Endothelial cell of umbilical vein (primary cell): Measurements from ENCODE around the gene MYH9.

Experiments used
- CTCF ChIP-seq, 2 donors: IDR thresholded peaks; 1 replicate in 1 of 2; 2 replicates in 1 of 2; pipeline ENCODE4 v1.5.1; 2011; ENCODE audit warnings: low read length in 2 of 2, mild to moderate bottlenecking in 2 of 2, moderate library complexity in 2 of 2, control low read depth in 1 of 2, inconsistent platforms in 1 of 2, low read depth in 1 of 2; ENCODE audit not compliant: insufficient read depth in 1 of 2; ENCODE audit errors: extremely low read depth in 1 of 2
- EZH2 ChIP-seq: IDR thresholded peaks from 2 replicates; pipeline ENCODE4 v1.6.1; 2012; ENCODE audit warnings: borderline replicate concordance, low read depth, mild to moderate bottlenecking, moderate library complexity, low read length, inconsistent platforms; ENCODE audit not compliant: severe bottlenecking
- POLR2A ChIP-seq: IDR thresholded peaks from 2 replicates; pipeline ENCODE4 v1.6.1; 2012; ENCODE audit warnings: low read depth, mild to moderate bottlenecking, control low read depth, low read length
- POLR2AphosphoS5 ChIP-seq: IDR thresholded peaks from 2 replicates; pipeline ENCODE4 v1.6.1; 2012; ENCODE audit warnings: low read depth, mild to moderate bottlenecking, control low read depth, low read length, moderate library complexity; ENCODE audit not compliant: insufficient read depth

- TF ChIP-seq POLR2A (no peak), CTCF (IDR thresholded peaks at IDR 0.05; ENCODE audit: extremely low read depth in 1 of 2, insufficient read depth in 1 of 2, low read depth in 1 of 2, low read length in 2 of 2) (no peak), EZH2 (no peak), POLR2AphosphoS5 (no peak)
Measured at GRCh38 chr22:36321797-36322601, 65.8 kb downstream of the MYH9 start.
